Measurements from ENCODE around the gene MYZAP.

MYZAP gene

GRCh38 chr15:57591822-57592367, at the start of gene MYZAP:
TSS of gene MYZAP (plus strand) at chr15:57591904. CDS start at chr15:57592035, 131 bp downstream.
- H3K27me3 ChIP-seq (ENCODE audit: control insufficient read depth, insufficient read depth, low read length), result peaks cover 43% of the 10 kb centered on the region
- no peaks in the 10 kb centered on the region for H3K9me3 ChIP-seq (ENCODE audit: control insufficient read depth, insufficient read depth, low read depth, low read length)
- no peak within 1 kb of the TSS for H3K9ac ChIP-seq (ENCODE audit: low read length)
- H3K36me3 ChIP-seq (ENCODE audit: control insufficient read depth, insufficient read depth, low read length), result no peaks in the 10 kb centered on the region
- no peak within 1 kb of the TSS for H3K27ac ChIP-seq (ENCODE audit: low read depth, low read length)
- peak within 1 kb of the TSS; percentile 79 for H3K4me3 ChIP-seq (ENCODE audit: low read depth, low read length)
- H3K4me1 ChIP-seq (ENCODE audit: control insufficient read depth, insufficient read depth, low read length), result 0 out of 2 replicates have a peak, but pooled peaks cover 5% of the 10 kb centered on the region

- no peak overlapping the region for H3K9ac ChIP-seq (ENCODE audit: low read length)
These were observed 49.2 kb upstream of the MYZAP start for GRCh38 chr15:57542505-57542817.

GRCh38 chr15:57544848-57545480, 46.7 kb upstream of the MYZAP start:
- Histone ChIP-seq H3K27ac (ENCODE audit: low read depth, low read length) (no peak overlapping the region), H3K27me3 (ENCODE audit: control insufficient read depth, insufficient read depth, low read length) (no peaks in the 10 kb centered on the region), H3K4me1 (ENCODE audit: control insufficient read depth, insufficient read depth, low read length) (peaks cover 7% of the 10 kb centered on the region; the same call in 1 of the 2 replicates), H3K9ac (ENCODE audit: low read length) (no peak overlapping the region), H3K36me3 (ENCODE audit: control insufficient read depth, insufficient read depth, low read length) (peaks cover 86% of the 10 kb centered on the region), H3K9me3 (ENCODE audit: control insufficient read depth, insufficient read depth, low read depth, low read length) (no peaks in the 10 kb centered on the region), H3K4me3 (ENCODE audit: low read depth, low read length) (no peak overlapping the region)

More at GRCh38 chr15:57542505-57542817, 49.2 kb upstream of the MYZAP start:
- Histone ChIP-seq H3K4me3 (ENCODE audit: low read depth, low read length) (no peak overlapping the region), H3K27ac (ENCODE audit: low read depth, low read length) (no peak overlapping the region), H3K4me1 (ENCODE audit: control insufficient read depth, insufficient read depth, low read length) (peaks cover 2% of the 10 kb centered on the region; the same call in 1 of the 2 replicates), H3K27me3 (ENCODE audit: control insufficient read depth, insufficient read depth, low read length) (no peaks in the 10 kb centered on the region), H3K36me3 (ENCODE audit: control insufficient read depth, insufficient read depth, low read length) (peaks cover 78% of the 10 kb centered on the region), H3K9me3 (ENCODE audit: control insufficient read depth, insufficient read depth, low read depth, low read length) (no peaks in the 10 kb centered on the region)

GRCh38 chr15:57545995-57546394, 45.7 kb upstream of the MYZAP start:
- Histone ChIP-seq H3K27me3 (ENCODE audit: control insufficient read depth, insufficient read depth, low read length) (no peaks in the 10 kb centered on the region), H3K27ac (ENCODE audit: low read depth, low read length) (no peak overlapping the region), H3K4me1 (ENCODE audit: control insufficient read depth, insufficient read depth, low read length) (peaks cover 12% of the 10 kb centered on the region), H3K9me3 (ENCODE audit: control insufficient read depth, insufficient read depth, low read depth, low read length) (no peaks in the 10 kb centered on the region), H3K4me3 (ENCODE audit: low read depth, low read length) (no peak overlapping the region), H3K9ac (ENCODE audit: low read length) (no peak overlapping the region), H3K36me3 (ENCODE audit: control insufficient read depth, insufficient read depth, low read length) (peaks cover 87% of the 10 kb centered on the region)

- Histone ChIP-seq H3K4me1 (ENCODE audit: control insufficient read depth, insufficient read depth, low read length) (peaks cover 23% of the 10 kb centered on the region), H3K4me3 (ENCODE audit: low read depth, low read length) (no peak overlapping the region), H3K9ac (ENCODE audit: low read length) (no peak overlapping the region), H3K36me3 (ENCODE audit: control insufficient read depth, insufficient read depth, low read length) (peaks cover 80% of the 10 kb centered on the region), H3K9me3 (ENCODE audit: control insufficient read depth, insufficient read depth, low read depth, low read length) (no peaks in the 10 kb centered on the region), H3K27ac (ENCODE audit: low read depth, low read length) (no peak overlapping the region), H3K27me3 (ENCODE audit: control insufficient read depth, insufficient read depth, low read length) (no peaks in the 10 kb centered on the region)
These were observed 44.4 kb upstream of the MYZAP start for GRCh38 chr15:57547243-57547755.

- H3K36me3 ChIP-seq (ENCODE audit: control insufficient read depth, insufficient read depth, low read length), result peaks cover 75% of the 10 kb centered on the region
- H3K4me3 ChIP-seq (ENCODE audit: low read depth, low read length), result no peak overlapping the region
- H3K9me3 ChIP-seq (ENCODE audit: control insufficient read depth, insufficient read depth, low read depth, low read length), result no peaks in the 10 kb centered on the region
- H3K4me1 ChIP-seq (ENCODE audit: control insufficient read depth, insufficient read depth, low read length), result peaks cover 33% of the 10 kb centered on the region
- no peak overlapping the region for H3K27ac ChIP-seq (ENCODE audit: low read depth, low read length)
- no peak overlapping the region for H3K9ac ChIP-seq (ENCODE audit: low read length)
- no peaks in the 10 kb centered on the region for H3K27me3 ChIP-seq (ENCODE audit: control insufficient read depth, insufficient read depth, low read length)
These were observed 43.4 kb upstream of the MYZAP start for GRCh38 chr15:57548351-57548750.

GRCh38 chr15:57548835-57549234, 42.9 kb upstream of the MYZAP start:
- Histone ChIP-seq H3K27me3 (ENCODE audit: control insufficient read depth, insufficient read depth, low read length) (no peaks in the 10 kb centered on the region), H3K27ac (ENCODE audit: low read depth, low read length) (no peak overlapping the region), H3K36me3 (ENCODE audit: control insufficient read depth, insufficient read depth, low read length) (peaks cover 70% of the 10 kb centered on the region), H3K4me1 (ENCODE audit: control insufficient read depth, insufficient read depth, low read length) (peaks cover 37% of the 10 kb centered on the region), H3K9ac (ENCODE audit: low read length) (no peak overlapping the region), H3K4me3 (ENCODE audit: low read depth, low read length) (no peak overlapping the region), H3K9me3 (ENCODE audit: control insufficient read depth, insufficient read depth, low read depth, low read length) (no peaks in the 10 kb centered on the region)

GRCh38 chr15:57549935-57550334, 41.8 kb upstream of the MYZAP start:
- no peak overlapping the region for H3K4me3 ChIP-seq (ENCODE audit: low read depth, low read length)
- no peak overlapping the region for H3K9ac ChIP-seq (ENCODE audit: low read length)
- H3K4me1 ChIP-seq (ENCODE audit: control insufficient read depth, insufficient read depth, low read length), result peaks cover 48% of the 10 kb centered on the region
- no peaks in the 10 kb centered on the region for H3K9me3 ChIP-seq (ENCODE audit: control insufficient read depth, insufficient read depth, low read depth, low read length)
- H3K27ac ChIP-seq (ENCODE audit: low read depth, low read length), result no peak overlapping the region
- no peaks in the 10 kb centered on the region for H3K27me3 ChIP-seq (ENCODE audit: control insufficient read depth, insufficient read depth, low read length)
- peaks cover 59% of the 10 kb centered on the region for H3K36me3 ChIP-seq (ENCODE audit: control insufficient read depth, insufficient read depth, low read length)

GRCh38 chr15:57550640-57551039, 41.1 kb upstream of the MYZAP start:
- Histone ChIP-seq H3K4me1 (ENCODE audit: control insufficient read depth, insufficient read depth, low read length) (peaks cover 53% of the 10 kb centered on the region), H3K27ac (ENCODE audit: low read depth, low read length) (no peak overlapping the region), H3K9me3 (ENCODE audit: control insufficient read depth, insufficient read depth, low read depth, low read length) (no peaks in the 10 kb centered on the region), H3K36me3 (ENCODE audit: control insufficient read depth, insufficient read depth, low read length) (peaks cover 52% of the 10 kb centered on the region), H3K4me3 (ENCODE audit: low read depth, low read length) (no peak overlapping the region), H3K27me3 (ENCODE audit: control insufficient read depth, insufficient read depth, low read length) (no peaks in the 10 kb centered on the region), H3K9ac (ENCODE audit: low read length) (no peak overlapping the region)

GRCh38 chr15:57551715-57552677, 39.7 kb upstream of the MYZAP start:
- Histone ChIP-seq H3K4me3 (ENCODE audit: low read depth, low read length) (peak overlapping the region; percentile 21; the same call in 1 of the 2 replicates), H3K9me3 (ENCODE audit: control insufficient read depth, insufficient read depth, low read depth, low read length) (no peaks in the 10 kb centered on the region), H3K36me3 (ENCODE audit: control insufficient read depth, insufficient read depth, low read length) (peaks cover 40% of the 10 kb centered on the region), H3K4me1 (ENCODE audit: control insufficient read depth, insufficient read depth, low read length) (peaks cover 53% of the 10 kb centered on the region), H3K27ac (ENCODE audit: low read depth, low read length) (peak overlapping the region; percentile 80; the same call in 1 of the 2 replicates), H3K27me3 (ENCODE audit: control insufficient read depth, insufficient read depth, low read length) (no peaks in the 10 kb centered on the region), H3K9ac (ENCODE audit: low read length) (peak overlapping the region; percentile 35)
